Testis (tissue), 3 donors: Measurements from ENCODE around the gene REXO4. TPM values are rescaled to one million over a fixed set of nuclear protein-coding genes. Genes with fewer than 3 reads are reported as not detected.

Source experiments
- DNase-seq: peaks from one replicate; pipeline ENCODE4 v3.0.0-alpha.2; 2019
- H3K27ac ChIP-seq, 2 donors: fragments of 200-600 bp; sonication (generic); one replicate each; pipeline ENCODE4 v1.5.1; 2019
- H3K27me3 ChIP-seq: fragments of 200-600 bp; sonication (generic); one replicate; pipeline ENCODE4 v1.5.1; 2019
- H3K36me3 ChIP-seq: fragments of 200-600 bp; sonication (generic); one replicate; pipeline ENCODE4 v1.5.1; 2017; ENCODE audit warnings: low read depth; ENCODE audit errors: missing control alignments
- H3K4me1 ChIP-seq: fragments of 200-600 bp; sonication (generic); one replicate; pipeline ENCODE4 v1.5.1; 2019
- H3K4me3 ChIP-seq, 2 donors: fragments of 200-600 bp; sonication (generic); one replicate each; pipeline ENCODE4 v1.5.1; 2017 to 2019
- H3K9me3 ChIP-seq: fragments of 200-600 bp; sonication (generic); one replicate; pipeline ENCODE4 v1.5.1; 2017
- POLR2A ChIP-seq: fragments of 450-650 bp; IDR thresholded peaks from one replicate; pipeline ENCODE4 v1.6.1; 2017; ENCODE audit warnings: antibody characterized with exemption, mild to moderate bottlenecking, moderate library complexity
- WGBS, 2 donors: methylation state at CpG; one replicate each; pipeline ENCODE4 v1.1.5; 2018; 5-methylcytosine and 5-hydroxymethylcytosine counted together
- intact Hi-C: fragments of 100-400 bp; cut with DNase I; formaldehyde crosslinking; loops from one replicate; pipeline ENCODE4 v1.15.1; 2023; ENCODE audit warnings: low total_unique reads
- polyA plus RNA-seq: library from polyadenylated mRNA; stranded (reverse); fragments of 350-450 nt; fragmentation: Illumina TruSeq; extraction: RNeasy Lipid Tissue Mini Kit (QIAGEN cat#74804); gene quantifications from one replicate; pipeline ENCODE4 v1.2.3, GENCODE V29; 2014; ENCODE audit warnings: low read depth, low replicate concordance; ENCODE audit not compliant: insufficient read depth
- total RNA-seq, 2 donors: library from RNA; depleted of rRNA; stranded (reverse); fragments of >200 nt; gene quantifications; one replicate each; pipeline ENCODE4 v1.2.3, GENCODE V29; 2016
- TF ChIP-seq, protein P1 (sequence below), 3 experiments: fragments of 450-650 bp in 2 of 3; fragments of 200-600 bp in 1 of 3; sonication (generic) in 1 of 3; IDR thresholded peaks; one replicate each; pipeline ENCODE4 v1.5.1; 2016 to 2019; ENCODE audit warnings: antibody characterized with exemption in 3 of 3, mild to moderate bottlenecking in 2 of 3, moderate library complexity in 1 of 3

Gene REXO4
- total and polyA plus RNA-seq, 3 donors from 2014 or later: 31.4 to 36.7 (median 31.5) TPM

DNA sequence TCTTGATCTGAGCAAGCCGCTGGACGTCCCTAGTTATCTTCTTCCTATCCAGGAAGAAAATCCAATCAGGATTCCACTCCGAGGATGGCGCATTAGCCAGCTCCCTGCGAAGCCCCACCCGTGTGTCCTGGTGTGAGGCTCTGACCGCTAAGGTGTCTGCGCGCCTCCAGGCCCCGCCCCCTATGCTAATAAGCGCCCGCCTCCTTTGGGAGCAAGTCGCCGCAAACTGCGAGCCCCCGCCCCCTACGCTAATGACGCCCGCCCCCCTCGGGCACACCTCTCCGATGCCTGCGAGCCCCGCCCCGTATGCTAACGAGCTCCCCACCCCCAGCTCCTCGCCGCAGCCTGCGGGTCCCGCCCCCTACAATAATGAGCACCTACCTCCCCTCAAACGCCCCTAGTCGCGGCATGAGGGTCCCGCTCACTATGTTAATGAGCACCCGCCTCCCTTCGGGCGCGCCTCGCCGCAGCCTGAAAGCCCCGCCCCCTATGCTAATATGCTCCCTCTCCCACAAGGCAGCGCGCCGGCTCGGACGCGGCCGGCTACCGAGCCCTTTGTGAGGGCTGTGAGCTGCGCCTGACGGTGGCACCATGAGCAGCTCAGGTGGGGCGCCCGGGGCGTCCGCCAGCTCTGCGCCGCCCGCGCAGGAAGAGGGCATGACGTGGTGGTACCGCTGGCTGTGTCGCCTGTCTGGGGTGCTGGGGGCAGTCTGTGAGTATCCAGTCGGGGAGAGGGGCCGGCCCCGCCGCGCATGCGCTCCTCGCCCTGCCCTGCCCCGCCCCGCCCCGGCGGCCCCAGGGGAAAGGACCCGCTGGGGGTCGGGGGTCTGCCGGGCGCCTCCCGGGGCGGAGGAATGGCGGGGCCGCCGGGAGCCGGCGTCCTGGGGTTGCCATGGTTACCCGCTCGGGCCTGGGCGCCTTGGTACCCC lies 41.9 kb upstream of the REXO4 start, which contains the start of gene CACFD1:
CACFD1 (plus strand) TSS at position 503 of the 929 bp plus-strand sequence; CDS start at position 592, 89 bp downstream.
- Histone ChIP-seq H3K27ac (peak within 1 kb of the TSS; percentile 79 to 94), H3K4me1 (peaks cover 7% of the 10 kb centered on the region), H3K9me3 (no peaks in the 10 kb centered on the region), H3K4me3 (peak within 1 kb of the TSS; percentile 67 to 85), H3K36me3 (no peaks in the 10 kb centered on the region), H3K27me3 (no peaks in the 10 kb centered on the region)
- 0 to 2% methylated on average over 19 to 33 of the region's 86 CpGs for WGBS, 2 donors
- TF ChIP-seq, protein P1, sequence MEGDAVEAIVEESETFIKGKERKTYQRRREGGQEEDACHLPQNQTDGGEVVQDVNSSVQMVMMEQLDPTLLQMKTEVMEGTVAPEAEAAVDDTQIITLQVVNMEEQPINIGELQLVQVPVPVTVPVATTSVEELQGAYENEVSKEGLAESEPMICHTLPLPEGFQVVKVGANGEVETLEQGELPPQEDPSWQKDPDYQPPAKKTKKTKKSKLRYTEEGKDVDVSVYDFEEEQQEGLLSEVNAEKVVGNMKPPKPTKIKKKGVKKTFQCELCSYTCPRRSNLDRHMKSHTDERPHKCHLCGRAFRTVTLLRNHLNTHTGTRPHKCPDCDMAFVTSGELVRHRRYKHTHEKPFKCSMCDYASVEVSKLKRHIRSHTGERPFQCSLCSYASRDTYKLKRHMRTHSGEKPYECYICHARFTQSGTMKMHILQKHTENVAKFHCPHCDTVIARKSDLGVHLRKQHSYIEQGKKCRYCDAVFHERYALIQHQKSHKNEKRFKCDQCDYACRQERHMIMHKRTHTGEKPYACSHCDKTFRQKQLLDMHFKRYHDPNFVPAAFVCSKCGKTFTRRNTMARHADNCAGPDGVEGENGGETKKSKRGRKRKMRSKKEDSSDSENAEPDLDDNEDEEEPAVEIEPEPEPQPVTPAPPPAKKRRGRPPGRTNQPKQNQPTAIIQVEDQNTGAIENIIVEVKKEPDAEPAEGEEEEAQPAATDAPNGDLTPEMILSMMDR (IDR thresholded peaks at IDR 0.05): peak in 1 of 3 experiments; percentile 17
- TF ChIP-seq POLR2A: peak; percentile 46
- DNase-seq: peak; percentile 99
- intact Hi-C loops: no loop called here

DNA sequence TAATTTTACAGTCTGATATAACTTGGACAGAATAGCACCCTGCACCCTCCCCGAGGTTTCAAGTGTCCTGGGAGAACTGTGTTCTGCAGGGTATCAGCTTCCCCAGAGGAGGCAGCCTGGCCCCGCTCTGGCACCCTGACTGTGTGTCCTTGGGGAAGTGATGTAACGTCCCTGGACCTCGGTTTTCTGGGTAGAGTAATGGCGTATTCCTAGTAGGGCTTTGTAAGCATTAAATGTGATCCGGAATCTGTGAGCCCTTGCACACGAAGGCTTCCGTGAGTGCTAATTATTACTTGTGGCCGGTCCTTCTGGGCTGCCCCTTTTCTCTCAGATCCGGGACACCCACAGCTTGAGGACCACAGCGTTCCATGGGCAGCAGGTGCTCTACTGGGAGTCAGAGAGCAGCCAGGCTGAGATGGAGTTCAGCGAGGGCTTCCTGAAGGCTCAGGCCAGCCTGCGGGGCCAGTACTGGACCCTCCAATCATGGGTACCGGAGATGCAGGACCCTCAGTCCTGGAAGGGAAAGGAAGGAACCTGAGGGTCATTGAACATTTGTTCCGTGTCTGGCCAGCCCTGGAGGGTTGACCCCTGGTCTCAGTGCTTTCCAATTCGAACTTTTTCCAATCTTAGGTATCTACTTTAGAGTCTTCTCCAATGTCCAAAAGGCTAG lies 41.0 kb upstream of the REXO4 start:
- peak overlapping the region in 1 of 2 donors; percentile 94 for H3K27ac ChIP-seq
- intact Hi-C loops: no loop called here
- no peak for TF ChIP-seq POLR2A
- TF ChIP-seq, protein P1 (IDR thresholded peaks at IDR 0.05): no peak
- no peaks in the 10 kb centered on the region for H3K27me3 ChIP-seq
- H3K4me1 ChIP-seq: peaks cover 7% of the 10 kb centered on the region
- no peaks in the 10 kb centered on the region for H3K36me3 ChIP-seq
- no peaks in the 10 kb centered on the region for H3K9me3 ChIP-seq
- H3K4me3 ChIP-seq: peak overlapping the region in 1 of 2 donors; percentile 85
- WGBS, 2 donors: 62 to 68% methylated on average over 13 to 16 of the region's 16 CpGs
- DNase-seq: no peak

- Histone ChIP-seq H3K27ac (no peak overlapping the region), H3K4me1 (peaks cover 7% of the 10 kb centered on the region), H3K27me3 (no peaks in the 10 kb centered on the region), H3K4me3 (no peak overlapping the region), H3K36me3 (no peaks in the 10 kb centered on the region), H3K9me3 (no peaks in the 10 kb centered on the region)
- intact Hi-C loops: no loop called here
- DNase-seq: no peak
- WGBS, 2 donors: 95% methylated on average over 4 to 11 of the region's 11 CpGs
- TF ChIP-seq POLR2A: no peak
- TF ChIP-seq, protein P1 (IDR thresholded peaks at IDR 0.05): no peak
These were observed 39.9 kb upstream of the REXO4 start for GRCh38 chr9:133457748-133458147.

DNA sequence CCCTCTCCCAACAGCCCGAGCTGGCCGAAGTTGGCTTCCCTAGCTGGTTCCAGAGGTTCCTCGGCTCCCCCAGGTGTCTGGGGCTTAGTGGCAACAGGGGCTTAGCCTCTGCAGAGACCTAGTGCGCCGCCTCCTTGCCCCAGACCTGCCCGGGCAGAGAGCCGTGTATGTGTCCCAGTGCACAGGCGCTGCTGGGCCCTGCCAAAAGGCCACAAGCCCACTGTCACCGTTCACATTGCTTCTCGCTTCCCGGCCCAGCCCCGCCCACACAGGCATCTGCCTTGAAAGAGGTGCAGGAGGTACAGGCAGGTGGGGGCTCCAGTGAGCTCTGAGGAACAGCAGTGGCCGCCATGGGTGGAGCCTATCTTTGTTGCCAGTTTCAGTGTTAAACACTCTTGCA lies 39.4 kb upstream of the REXO4 start:
- intact Hi-C loops: no loop called here
- no peaks in the 10 kb centered on the region for H3K9me3 ChIP-seq
- no peaks in the 10 kb centered on the region for H3K27me3 ChIP-seq
- no peak overlapping the region for H3K27ac ChIP-seq
- H3K36me3 ChIP-seq: no peaks in the 10 kb centered on the region
- H3K4me3 ChIP-seq: no peak overlapping the region
- DNase-seq: no peak
- WGBS, 2 donors: 83 to 94% methylated on average over 2 to 13 of the region's 13 CpGs
- peaks cover 7% of the 10 kb centered on the region for H3K4me1 ChIP-seq
- TF ChIP-seq, protein P1 (IDR thresholded peaks at IDR 0.05): no peak
- no peak for TF ChIP-seq POLR2A
